Heart left ventricle (tissue), 16 donors: ENCODE results near the gene XPO6. TPM values are rescaled to one million over a fixed set of nuclear protein-coding genes. Genes with fewer than 3 reads are reported as not detected.

ENCODE experiments used
- ATAC-seq, 4 donors: fragments of 200-7000 bp; cut with Tn5 transposase; one replicate each; pipeline ENCODE4 v1.9.1; 2020 to 2022; ENCODE audit warnings: moderate library complexity in 4 of 4, mild to moderate bottlenecking in 3 of 4, moderate number of reproducible peaks in 1 of 4
- DNase-seq, 5 donors: peaks; one replicate each; pipeline ENCODE4 v3.0.0-alpha.2; 2020
- H3K27ac ChIP-seq, 12 donors: fragments of 200-600 bp; sonication (generic) in 4 of 12; one replicate each; pipeline versions ENCODE4 v1.5.0 to v1.8.0; 2016 to 2022; ENCODE audit warnings: mild to moderate bottlenecking in 2 of 12
- H3K27me3 ChIP-seq, 9 donors: fragments of 200-600 bp; sonication (generic) in 2 of 9; one replicate each; pipeline versions ENCODE4 v1.5.1 to v1.8.0; 2016 to 2022; ENCODE audit warnings: mild to moderate bottlenecking in 3 of 9
- H3K36me3 ChIP-seq, 9 donors: fragments of 200-600 bp; sonication (generic) in 2 of 9; one replicate each; pipeline versions ENCODE4 v1.5.0 to v1.8.0; 2018 to 2022; ENCODE audit warnings: mild to moderate bottlenecking in 2 of 9
- H3K4me1 ChIP-seq, 12 donors: fragments of 200-600 bp; sonication (generic) in 4 of 12; one replicate each; pipeline versions ENCODE4 v1.5.0 to v1.8.0; 2016 to 2022; ENCODE audit warnings: mild to moderate bottlenecking in 3 of 12
- H3K4me3 ChIP-seq, 12 donors: fragments of 200-600 bp; sonication (generic) in 4 of 12; one replicate each; pipeline versions ENCODE4 v1.5.0 to v1.8.0; 2017 to 2022; ENCODE audit warnings: mild to moderate bottlenecking in 9 of 12, moderate library complexity in 4 of 12
- H3K9me3 ChIP-seq, 12 donors: fragments of 200-600 bp; sonication (generic) in 4 of 12; one replicate each; pipeline versions ENCODE4 v1.5.0 to v1.8.0; 2016 to 2022; ENCODE audit warnings: mild to moderate bottlenecking in 1 of 12
- CTCF ChIP-seq, 12 donors: fragments of 200-600 bp; sonication (generic) in 4 of 12; IDR thresholded peaks; one replicate each; pipeline versions ENCODE4 v1.5.0 to v1.8.0; 2018 to 2022; ENCODE audit warnings: antibody characterized with exemption in 12 of 12, mild to moderate bottlenecking in 5 of 12
- POLR2A ChIP-seq, 2 donors: fragments of 450-650 bp; IDR thresholded peaks; one replicate each; pipeline ENCODE4 v1.6.1; 2017; ENCODE audit warnings: antibody characterized with exemption in 2 of 2, mild to moderate bottlenecking in 2 of 2, moderate library complexity in 2 of 2
- WGBS, 4 donors: extraction: QIAGEN DNeasy Blood & Tissue Kit in 2 of 4; methylation state at CpG; one replicate each; pipeline versions ENCODE4 v1.1.5 to v1.1.7; 2013 to 2018; 5-methylcytosine and 5-hydroxymethylcytosine counted together
- intact Hi-C, 10 donors: fragments of 100-400 bp; cut with DNase I; formaldehyde crosslinking; loops; one replicate each; pipeline versions ENCODE4 v1.11.1 to v1.14.2; 2022
- polyA plus RNA-seq, 2 donors: library from polyadenylated mRNA; stranded (reverse); fragments of 200-250 nt; gene quantifications; one replicate each; pipeline ENCODE4 v1.2.3, GENCODE V29; 2013
- total RNA-seq, 9 donors: library from RNA; depleted of rRNA in 2 of 9; stranded (reverse); fragments of >200 nt in 2 of 9; fragmentation: NEBNext Ultra II Directional in 3 of 9; extraction: Animal tissue kit (Norgen Biotek cat#: 25700) in 3 of 9; gene quantifications; one replicate each; pipeline versions ENCODE4 v1.1.0 to v1.2.4, GENCODE V29; 2016 to 2023
- donor health status: ischemic (EF 13 %, LVEDD 7.1; RV severe dilation, severe dysfunction).
- donor health status: healthy with polysubstance abuse.
- donor health status: DM: no; HTN: yes; CAD: no.
- donor health status: DM: no; HTN: no; CAD: no.
- donor health status: ischemic (EF 25% LVEDD 6.9; RV normal size, moderate dysfunction).
- donor health status: ischemic (EF 25% LVEDD 5.7; RV mildly dilated, moderate dysfunction).
- donor health status: healthy.
- donor health status: DM: yes; HTN: yes; CAD: no.
- donor health status: ischemic (EF 35%, LVEDD 5.7; RV mildly dilated, moderate dysfunction).
- donor health status: nonischemic (EF 11% LVEDD 7.7; RV severe dilation, severe dysfunction).
- donor health status: DM: yes; HTN: yes; CAD: no.
- donor health status: PGD.
- donor health status: ischemic (EF 29% LVEDD 5.4; RV normal size, mild dysfunction).
- donor health status: nonischemic (EF 23%, LVEDD 6.1; RV moderate dilation, normal function).

XPO6 gene
- total and polyA plus RNA-seq, 11 donors: 19.8 to 78.0 (median 33.0) TPM

DNA sequence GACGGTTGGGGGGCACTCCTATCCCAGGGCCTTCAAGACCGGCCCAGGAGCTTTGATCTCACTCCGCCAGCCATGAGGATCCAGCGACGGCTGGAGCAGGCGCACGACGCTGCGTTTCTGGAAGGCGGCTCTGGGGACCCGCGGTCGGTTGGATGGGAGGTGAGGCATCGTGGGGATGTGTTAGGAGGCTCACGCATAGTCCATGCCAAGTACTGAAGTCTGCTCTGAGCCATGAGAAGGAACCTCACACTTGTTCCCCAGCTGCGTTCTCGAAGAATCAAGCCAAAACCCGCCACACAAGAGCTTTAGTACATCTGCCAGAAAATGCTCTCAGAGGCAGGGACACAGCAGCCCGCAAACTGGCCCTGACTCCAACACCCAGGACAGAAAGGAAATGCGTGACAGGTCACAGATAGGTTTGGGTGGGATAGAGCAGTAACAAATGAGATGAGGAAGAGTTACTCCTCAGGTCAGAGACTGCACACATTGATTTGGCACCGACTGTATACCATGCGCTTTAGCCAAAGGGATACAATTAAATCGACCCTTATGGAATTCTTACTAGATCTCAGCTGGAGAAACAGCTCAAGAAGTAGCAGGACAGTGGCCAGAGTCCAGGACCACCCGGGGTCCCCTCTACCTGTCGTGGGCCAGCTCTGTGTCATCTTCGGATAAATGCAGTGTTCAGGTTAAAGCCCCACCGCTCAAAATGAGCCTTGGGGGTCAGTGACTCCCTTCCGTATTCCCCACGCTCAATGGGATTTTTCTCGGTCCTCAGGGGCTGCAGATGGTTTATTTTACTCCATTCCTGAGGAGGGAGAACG, 141.6 kb downstream of the XPO6 start:
- H3K36me3 ChIP-seq: no peaks in the 10 kb centered on the region
- WGBS, 4 donors: 60 to 64% (median 62%) methylated on average over 28 to 31 of the region's 31 CpGs
- no peak overlapping the region for H3K27ac ChIP-seq
- peak in 3 of 4 donors; percentile 14 to 30 (median 21) for ATAC-seq
- H3K9me3 ChIP-seq: no peaks in the 10 kb centered on the region
- no peak for TF ChIP-seq POLR2A (IDR thresholded peaks at IDR 0.05)
- TF ChIP-seq CTCF (IDR thresholded peaks at IDR 0.05): no peak
- peak in 1 of 5 donors; percentile 47 for DNase-seq
- intact Hi-C loops: loop anchor here in 9 of 10 donors (2.0 to 10.0 kb wide), 12 partner anchors 65 to 465 kb away; no protein-coding TSS in a partner anchor
- H3K27me3 ChIP-seq: peaks cover 0 to 24% (median 0%) of the 10 kb centered on the region in 9 donors
- H3K4me3 ChIP-seq: no peak overlapping the region
- peaks cover 0 to 10% (median 0%) of the 10 kb centered on the region in 12 donors for H3K4me1 ChIP-seq

DNA sequence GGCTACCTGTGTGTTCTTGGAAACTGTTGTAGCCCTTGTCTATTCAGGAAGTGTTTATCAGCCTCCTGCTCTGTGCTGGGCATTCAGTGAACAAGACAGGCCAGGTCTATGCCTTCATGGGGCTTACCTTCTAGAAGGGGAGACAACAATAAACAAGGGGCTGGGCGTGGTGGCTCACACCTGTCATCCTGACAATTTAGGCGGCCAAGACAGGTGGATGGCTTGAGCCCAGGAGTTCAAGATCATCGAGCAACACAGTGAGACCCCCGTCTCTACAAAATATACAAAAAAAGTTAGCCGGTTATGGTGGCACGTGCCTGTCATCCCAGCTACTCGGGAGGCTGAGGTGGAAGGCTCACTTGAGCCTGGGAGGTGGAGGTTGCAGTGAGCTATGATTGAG, 142.8 kb downstream of the XPO6 start:
- peaks cover 0 to 30% (median 4%) of the 10 kb centered on the region in 9 donors for H3K27me3 ChIP-seq
- H3K27ac ChIP-seq: no peak overlapping the region
- H3K4me1 ChIP-seq: peaks cover 0 to 10% (median 0%) of the 10 kb centered on the region in 12 donors
- no peak for ATAC-seq
- DNase-seq: peak in 1 of 5 donors; percentile 25
- no peaks in the 10 kb centered on the region for H3K9me3 ChIP-seq
- intact Hi-C loops: loop anchor here in 6 of 10 donors (2.0 to 10.0 kb wide), 8 partner anchors 92 to 464 kb away; no protein-coding TSS in a partner anchor
- no peak for TF ChIP-seq CTCF (IDR thresholded peaks at IDR 0.05)
- no peak for TF ChIP-seq POLR2A (IDR thresholded peaks at IDR 0.05)
- H3K36me3 ChIP-seq: no peaks in the 10 kb centered on the region
- no peak overlapping the region for H3K4me3 ChIP-seq
- WGBS, 4 donors: 85 to 89% (median 86%) methylated on average over 7 of the region's 7 CpGs

DNA sequence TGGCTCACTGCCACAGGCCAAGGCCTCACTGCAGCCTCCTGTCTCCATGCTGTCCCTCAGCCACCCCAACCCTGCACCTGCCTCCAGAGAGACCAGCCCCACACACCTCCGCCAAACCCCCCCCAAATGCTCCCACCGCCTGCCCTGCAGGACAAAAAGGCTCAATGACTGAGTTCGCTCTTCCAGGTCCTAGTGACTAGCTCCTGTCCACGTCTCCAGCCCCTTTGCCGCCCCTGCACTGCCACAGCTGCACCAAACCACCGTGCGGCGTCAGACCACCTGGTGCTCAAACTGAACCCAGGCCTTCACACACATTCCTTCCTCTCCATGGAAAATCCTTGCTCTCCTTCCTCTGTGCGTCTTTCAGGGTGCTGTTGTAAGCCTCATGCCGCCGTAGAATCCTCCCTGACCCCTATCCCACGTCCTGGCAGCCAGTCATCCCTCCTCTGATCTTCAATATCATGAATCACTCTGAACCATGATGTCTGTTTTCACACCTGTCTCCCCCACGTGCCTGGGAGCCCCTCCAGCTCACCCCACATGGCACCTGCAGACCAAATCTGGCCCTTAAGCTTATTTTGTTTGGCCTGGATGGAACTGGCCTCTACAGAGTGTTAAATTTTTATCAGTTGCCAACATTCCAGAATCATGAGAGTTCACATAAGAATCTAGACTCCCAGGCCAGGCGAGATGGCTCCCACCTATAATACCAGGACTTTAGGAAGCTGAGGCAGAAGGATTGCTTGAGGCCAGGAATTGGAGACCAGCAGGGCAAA, 144.0 kb downstream of the XPO6 start:
- ATAC-seq (peak in 2 of 4 donors; percentile 38 to 46), DNase-seq (peak in 1 of 5 donors; percentile 47)
- H3K27me3 ChIP-seq: peaks cover 0 to 31% (median 10%) of the 10 kb centered on the region in 9 donors
- no peak for TF ChIP-seq CTCF (IDR thresholded peaks at IDR 0.05)
- no peak for TF ChIP-seq POLR2A (IDR thresholded peaks at IDR 0.05)
- H3K4me1 ChIP-seq: peaks cover 0 to 10% (median 0%) of the 10 kb centered on the region in 12 donors
- H3K4me3 ChIP-seq: no peak overlapping the region
- H3K9me3 ChIP-seq: no peaks in the 10 kb centered on the region
- WGBS, 4 donors: 65 to 75% (median 68%) methylated on average over 14 of the region's 14 CpGs
- intact Hi-C loops: loop anchor here in 6 of 10 donors (2.0 to 10.0 kb wide), 8 partner anchors 90 to 463 kb away; no protein-coding TSS in a partner anchor
- no peak overlapping the region for H3K27ac ChIP-seq
- no peaks in the 10 kb centered on the region for H3K36me3 ChIP-seq
